H9 (cell line): ENCODE data around the gene SLC25A20. TPM values are rescaled to one million over a fixed set of nuclear protein-coding genes. Genes with fewer than 3 reads are reported as not detected.

Experiments used
- DNase-seq: peaks from one replicate; pipeline ENCODE4 v3.0.0-alpha.2; 2017
- H2AFZ ChIP-seq: one replicate; pipeline ENCODE4 v1.6.1; 2013; ENCODE audit warnings: mild to moderate bottlenecking, low read length, control low read depth, moderate library complexity
- H2AK5ac ChIP-seq: 2 replicates; pipeline ENCODE4 v1.6.1; 2013; ENCODE audit warnings: low read length, control low read depth, mixed read lengths; ENCODE audit not compliant: insufficient read length
- H2BK120ac ChIP-seq: one replicate; pipeline ENCODE4 v1.6.1; 2013; ENCODE audit warnings: low read depth, mild to moderate bottlenecking, low read length, control low read depth, inconsistent platforms; ENCODE audit not compliant: poor library complexity, severe bottlenecking
- H2BK12ac ChIP-seq: 2 replicates; pipeline ENCODE4 v1.6.1; 2013; ENCODE audit warnings: low read length, control low read depth, mixed read lengths, low read depth; ENCODE audit not compliant: insufficient read length
- H2BK15ac ChIP-seq: 2 replicates; pipeline ENCODE4 v1.6.1; 2013; ENCODE audit warnings: low read depth, low read length, control low read depth
- H2BK20ac ChIP-seq: one replicate; pipeline ENCODE4 v1.6.1; 2013; ENCODE audit warnings: low read depth, mild to moderate bottlenecking, low read length, control low read depth, inconsistent platforms; ENCODE audit not compliant: poor library complexity, severe bottlenecking
- H2BK5ac ChIP-seq: 2 replicates; pipeline ENCODE4 v1.6.1; 2013; ENCODE audit warnings: low read length, control low read depth, mixed read lengths; ENCODE audit not compliant: insufficient read length
- H3K14ac ChIP-seq: 2 replicates; pipeline ENCODE4 v1.6.1; 2013; ENCODE audit warnings: low read length, control low read depth; ENCODE audit not compliant: insufficient read depth
- H3K18ac ChIP-seq: 2 replicates; pipeline ENCODE4 v1.6.1; 2013; ENCODE audit warnings: low read depth, mild to moderate bottlenecking, mixed read lengths, low read length, control low read depth; ENCODE audit not compliant: insufficient read length
- H3K23ac ChIP-seq: 2 replicates; pipeline ENCODE4 v1.6.1; 2013; ENCODE audit warnings: low read length, control low read depth, mixed read lengths, low read depth; ENCODE audit not compliant: insufficient read length
- H3K23me2 ChIP-seq: 2 replicates; pipeline ENCODE4 v1.6.1; 2013; ENCODE audit warnings: low read depth, mild to moderate bottlenecking, mixed read lengths, low read length, control low read depth; ENCODE audit not compliant: insufficient read length, poor library complexity, severe bottlenecking
- H3K27ac ChIP-seq: 2 replicates; pipeline ENCODE4 v1.5.1; 2013; ENCODE audit warnings: low read length, control low read depth, mixed read lengths, low read depth; ENCODE audit not compliant: insufficient read length
- H3K27me3 ChIP-seq: 2 replicates; pipeline ENCODE4 v1.6.1; 2013; ENCODE audit warnings: low read length, control low read depth, inconsistent platforms; ENCODE audit not compliant: insufficient read depth
- H3K4ac ChIP-seq: 2 replicates; pipeline ENCODE4 v1.6.1; 2013; ENCODE audit warnings: low read depth, mild to moderate bottlenecking, control low read depth, inconsistent platforms, low read length, moderate library complexity
- H3K4me1 ChIP-seq: 2 replicates; pipeline ENCODE4 v1.6.1; 2013; ENCODE audit warnings: low read length, control low read depth, inconsistent platforms; ENCODE audit not compliant: insufficient read depth
- H3K4me2 ChIP-seq: 2 replicates; pipeline ENCODE4 v1.6.1; 2013; ENCODE audit warnings: low read length, control low read depth, mixed read lengths; ENCODE audit not compliant: insufficient read length, insufficient read depth
- H3K56ac ChIP-seq: 2 replicates; pipeline ENCODE4 v1.6.1; 2013; ENCODE audit warnings: low read depth, mild to moderate bottlenecking, mixed read lengths, low read length, control low read depth; ENCODE audit not compliant: insufficient read length
- H3K79me1 ChIP-seq: 2 replicates; pipeline ENCODE4 v1.6.1; 2013; ENCODE audit warnings: low read depth, mild to moderate bottlenecking, moderate library complexity, low read length, control low read depth, inconsistent platforms; ENCODE audit not compliant: insufficient read depth, poor library complexity, severe bottlenecking
- H3K79me2 ChIP-seq: 2 replicates; pipeline ENCODE4 v1.6.1; 2013; ENCODE audit warnings: low read length, control low read depth, inconsistent platforms; ENCODE audit not compliant: insufficient read depth
- H3K9ac ChIP-seq: 2 replicates; pipeline ENCODE4 v1.6.1; 2013; ENCODE audit warnings: low read length, control low read depth, mixed read lengths; ENCODE audit not compliant: insufficient read length; ENCODE audit errors: extremely low read depth
- H3K9me3 ChIP-seq: one replicate; pipeline ENCODE4 v1.6.1; 2013; ENCODE audit warnings: low read depth, low read length, inconsistent platforms; ENCODE audit not compliant: control insufficient read depth
- H3T11ph ChIP-seq: one replicate; pipeline ENCODE4 v1.6.1; 2013; ENCODE audit warnings: mild to moderate bottlenecking, low read length, control low read depth, inconsistent platforms
- H4K20me1 ChIP-seq: one replicate; pipeline ENCODE4 v1.6.1; 2013; ENCODE audit not compliant: control insufficient read depth, insufficient read length, insufficient read depth
- H4K5ac ChIP-seq: 2 replicates; pipeline ENCODE4 v1.6.1; 2013; ENCODE audit warnings: low read depth, mild to moderate bottlenecking, mixed read lengths, low read length, control low read depth; ENCODE audit not compliant: insufficient read length
- H4K8ac ChIP-seq: replicated peaks from 2 replicates; pipeline ENCODE4 v1.6.1; 2013; ENCODE audit warnings: low read length, control low read depth, mixed read lengths, low read depth; ENCODE audit not compliant: insufficient read length
- H4K91ac ChIP-seq: 2 replicates; pipeline ENCODE4 v1.6.1; 2013; ENCODE audit warnings: low read depth, mild to moderate bottlenecking, moderate library complexity, mixed read lengths, low read length, control low read depth; ENCODE audit not compliant: insufficient read length
- H3K27ac Mint-ChIP-seq, 3 experiments: 2 replicates in 2 of 3; 3 replicates in 1 of 3; pipeline ENCODE4 v1.8.0; 2020 to 2021; ENCODE audit warnings: mixed read lengths in 3 of 3, mild to moderate bottlenecking in 1 of 3, moderate library complexity in 1 of 3
- H3K27me3 Mint-ChIP-seq: 2 replicates; pipeline ENCODE4 v1.8.0; 2021; ENCODE audit warnings: low read depth, mild to moderate bottlenecking, moderate library complexity, mixed read lengths
- H3K36me3 Mint-ChIP-seq, 3 experiments: 2 replicates in 2 of 3; 3 replicates in 1 of 3; pipeline ENCODE4 v1.8.0; 2020 to 2021; ENCODE audit warnings: low read depth in 3 of 3, mixed read lengths in 3 of 3; ENCODE audit not compliant: insufficient read depth in 1 of 3
- H3K4me1 Mint-ChIP-seq, 2 experiments: 2 replicates each; pipeline ENCODE4 v1.8.0; 2020; ENCODE audit warnings: mixed read lengths in 2 of 2
- H3K4me3 Mint-ChIP-seq, 2 experiments: 2 replicates in 1 of 2; 3 replicates in 1 of 2; pipeline ENCODE4 v1.8.0; 2020 to 2021; ENCODE audit warnings: mild to moderate bottlenecking in 2 of 2, mixed read lengths in 2 of 2, moderate library complexity in 1 of 2
- H3K9me3 Mint-ChIP-seq, 2 experiments: 2 replicates in 1 of 2; 3 replicates in 1 of 2; pipeline ENCODE4 v1.8.0; 2020; ENCODE audit warnings: mild to moderate bottlenecking in 2 of 2, mixed read lengths in 2 of 2, moderate library complexity in 1 of 2
- CTCF ChIP-seq: fragments of 200-600 bp; sonication (generic); conservative IDR thresholded peaks from 3 replicates; pipeline ENCODE4 v1.8.0; 2021; ENCODE audit warnings: antibody characterized with exemption, mild to moderate bottlenecking
- WGBS: extraction: QIAGEN DNeasy Blood & Tissue Kit; methylation state at CpG from one replicate; pipeline ENCODE4 v1.1.7; 2013; ENCODE audit warnings: missing lambda C conversion rate, low lambda C conversion rate, mixed read lengths; ENCODE audit not compliant: insufficient read length; ENCODE audit errors: extremely low coverage; 5-methylcytosine and 5-hydroxymethylcytosine counted together
- total RNA-seq: library from RNA; stranded (reverse); gene quantifications from 2 replicates; pipeline ENCODE4 v1.2.1, GENCODE V29; 2021

SLC25A20 gene
- total RNA-seq, 1 experiment from 2014 or later: 7.4 TPM

- H3K27ac ChIP-seq: no peak overlapping the region
- peak overlapping the region; percentile 71 for H3K4me2 ChIP-seq
Observed at GRCh38 chr3:48899273-48899672, 591 bp upstream of the SLC25A20 start.

More at GRCh38 chr3:48899273-48899672, 591 bp upstream of the SLC25A20 start:
- no peak for DNase-seq
- no peak overlapping the region for H3K23ac ChIP-seq
- H4K8ac ChIP-seq: no peak overlapping the region
- H3K23me2 ChIP-seq: no peaks in the 10 kb centered on the region
- no peak overlapping the region for H2BK120ac ChIP-seq
- no peaks in the 10 kb centered on the region for H3K9me3 Mint-ChIP-seq
- 100% methylated on average over 1 of the region's 4 CpGs for WGBS
- no peaks in the 10 kb centered on the region for H3K9me3 ChIP-seq
- peaks cover 15 to 16% of the 10 kb centered on the region in 2 experiments for H3K4me1 Mint-ChIP-seq
- H4K5ac ChIP-seq: no peak overlapping the region
- H3K36me3 Mint-ChIP-seq: no peaks in the 10 kb centered on the region
- H3K79me1 ChIP-seq: no peaks in the 10 kb centered on the region
- peaks cover 4% of the 10 kb centered on the region for H3K4me1 ChIP-seq
- no peak overlapping the region for H2BK5ac ChIP-seq
- H4K91ac ChIP-seq: no peak overlapping the region
- H3T11ph ChIP-seq: no peak overlapping the region
- no peak overlapping the region for H2AFZ ChIP-seq
- no peaks in the 10 kb centered on the region for H3K79me2 ChIP-seq
- H3K18ac ChIP-seq: no peak overlapping the region
- no peak overlapping the region for H3K4ac ChIP-seq
- H2BK15ac ChIP-seq: no peak overlapping the region
- no peak overlapping the region for H3K14ac ChIP-seq
- TF ChIP-seq CTCF: no peak
- H2BK20ac ChIP-seq: no peak overlapping the region
- no peaks in the 10 kb centered on the region for H3K27me3 ChIP-seq
- peaks cover 6% of the 10 kb centered on the region for H3K27me3 Mint-ChIP-seq
- H2BK12ac ChIP-seq: no peak overlapping the region
- H3K4me3 Mint-ChIP-seq: peak overlapping the region in 1 of 2 experiments; percentile 93; a peak in 3 of 5 replicates
- no peak overlapping the region for H3K56ac ChIP-seq
- peak overlapping the region in 2 of 3 experiments; percentile 36 to 91; a peak in 3 of 7 replicates for H3K27ac Mint-ChIP-seq
- H4K20me1 ChIP-seq: no peaks in the 10 kb centered on the region
- no peak overlapping the region for H3K9ac ChIP-seq
- H2AK5ac ChIP-seq: no peak overlapping the region
